Stimulated activated CD8-positive, alpha-beta memory T cell treated with anti-CD3 and anti-CD28 coated beads, Interleukin-4, amount 100 ng/mL, for 4 hours (primary cell): ENCODE results near the gene CLN5.

ENCODE experiments used
- DNase-seq, 2 donors: peaks; one replicate each; pipeline ENCODE4 v3.0.0-alpha.2; 2020; ENCODE audit warnings: low read depth in 2 of 2, low spot score in 1 of 2

Gene CLN5

GRCh38 chr13:77016888-77017623 is 25.2 kb downstream of the CLN5 start:
- no peak for DNase-seq

GRCh38 chr13:77019756-77020155 is 27.9 kb downstream of the CLN5 start:
- no peak for DNase-seq

GRCh38 chr13:77022341-77022740 is 30.5 kb downstream of the CLN5 start:
- no peak for DNase-seq

- DNase-seq: peak; percentile 29 to 40
Measured at GRCh38 chr13:77026255-77026860, 34.5 kb downstream of the CLN5 start.

- peak; percentile 49 to 57 for DNase-seq
Measured at GRCh38 chr13:77026861-77027621, 35.2 kb downstream of the CLN5 start, which contains the start of gene FBXL3. TSS of gene FBXL3 (minus strand) at chr13:77027159. CDS start at chr13:77021860, 5,299 bp downstream.

- DNase-seq: no peak
Measured at GRCh38 chr13:77028202-77028601, 36.3 kb downstream of the CLN5 start.

- DNase-seq: no peak
Measured at GRCh38 chr13:77029436-77029835, 37.6 kb downstream of the CLN5 start.

- no peak for DNase-seq
Measured at GRCh38 chr13:77031656-77032243, 39.9 kb downstream of the CLN5 start.

GRCh38 chr13:77033717-77034302 is 41.9 kb downstream of the CLN5 start:
- DNase-seq: no peak

GRCh38 chr13:77034881-77035280 is 43.0 kb downstream of the CLN5 start:
- no peak for DNase-seq

GRCh38 chr13:77036279-77036678 is 44.4 kb downstream of the CLN5 start:
- DNase-seq: no peak

- DNase-seq: no peak
Measured at GRCh38 chr13:77038907-77039480, 47.1 kb downstream of the CLN5 start.

GRCh38 chr13:77040076-77040475 is 48.2 kb downstream of the CLN5 start:
- DNase-seq: no peak

GRCh38 chr13:77040835-77041234 is 49.0 kb downstream of the CLN5 start:
- no peak for DNase-seq

GRCh38 chr13:77042566-77043177 is 50.8 kb downstream of the CLN5 start:
- no peak for DNase-seq

- no peak for DNase-seq
Measured at GRCh38 chr13:77047649-77048343, 55.9 kb downstream of the CLN5 start.

GRCh38 chr13:77048681-77049080 is 56.8 kb downstream of the CLN5 start:
- DNase-seq: no peak

- no peak for DNase-seq
Measured at GRCh38 chr13:77053192-77053591, 61.3 kb downstream of the CLN5 start.
